WTC11 (cell line): Measurements from ENCODE around the gene NFATC1. TPM values are rescaled to one million over a fixed set of nuclear protein-coding genes. Genes with fewer than 3 reads are reported as not detected.

Experiments used
- ATAC-seq: fragments of 200-7000 bp; cut with Tn5 transposase; 2 replicates; pipeline ENCODE4 v1.10.0; 2021; ENCODE audit warnings: mild to moderate bottlenecking, moderate library complexity
- CTCF ChIA-PET: fragments of 300-600 bp; sonication (Branson Sonifier 250); formaldehyde crosslinking; loops from one replicate; lab custom pipeline; 2021; ENCODE audit warnings: antibody characterized with exemption; lab: Charles Lee
- POLR2A ChIA-PET: fragments of 350-600 bp; sonication (Branson Sonifier 250); formaldehyde crosslinking; loops from one replicate; lab custom pipeline; 2021; ENCODE audit warnings: antibody characterized with exemption; lab: Charles Lee
- DNase-seq: peaks from one replicate; pipeline ENCODE4 v3.0.0; 2021; ENCODE audit warnings: low spot score
- H3K27ac Mint-ChIP-seq: 2 replicates; pipeline ENCODE4 v1.8.0; 2021; ENCODE audit warnings: mixed read lengths
- H3K27me3 Mint-ChIP-seq: 2 replicates; pipeline ENCODE4 v1.8.0; 2021; ENCODE audit warnings: low read depth, mild to moderate bottlenecking, moderate library complexity, mixed read lengths
- H3K36me3 Mint-ChIP-seq: 2 replicates; pipeline ENCODE4 v1.8.0; 2021; ENCODE audit warnings: mixed read lengths
- H3K4me1 Mint-ChIP-seq: 2 replicates; pipeline ENCODE4 v1.8.0; 2022; ENCODE audit warnings: mixed read lengths
- H3K4me3 Mint-ChIP-seq: 2 replicates; pipeline ENCODE4 v1.8.0; 2021; ENCODE audit warnings: mild to moderate bottlenecking, moderate library complexity, mixed read lengths
- H3K9me3 Mint-ChIP-seq: 2 replicates; pipeline ENCODE4 v1.8.0; 2021; ENCODE audit warnings: mixed read lengths
- AFF4 ChIP-seq: sonication (generic); formaldehyde crosslinking; IDR thresholded peaks from 2 replicates; pipeline ENCODE4 v1.8.1; 2023; ENCODE audit warnings: mild to moderate bottlenecking, missing genetic modification reagents, borderline replicate concordance
- ATF1 ChIP-seq: sonication (generic); formaldehyde crosslinking; IDR thresholded peaks from 2 replicates; pipeline ENCODE4 v1.8.1; 2023; ENCODE audit warnings: mild to moderate bottlenecking, moderate library complexity, missing genetic modification reagents
- ATF6 ChIP-seq: sonication (generic); formaldehyde crosslinking; IDR thresholded peaks from 2 replicates; pipeline ENCODE4 v1.8.1; 2023; ENCODE audit warnings: mild to moderate bottlenecking, missing genetic modification reagents
- CREB1 ChIP-seq: sonication (generic); formaldehyde crosslinking; IDR thresholded peaks from 2 replicates; pipeline ENCODE4 v1.8.0; 2023; ENCODE audit warnings: mild to moderate bottlenecking, missing genetic modification reagents
- E2F5 ChIP-seq: sonication (generic); formaldehyde crosslinking; IDR thresholded peaks from 2 replicates; pipeline ENCODE4 v1.8.1; 2022; ENCODE audit warnings: mild to moderate bottlenecking, moderate library complexity, missing genetic modification reagents
- FOXJ3 ChIP-seq: sonication (generic); formaldehyde crosslinking; IDR thresholded peaks from 2 replicates; pipeline ENCODE4 v1.9.0; 2021; ENCODE audit warnings: missing genetic modification reagents, mild to moderate bottlenecking, borderline replicate concordance
- FOXK1 ChIP-seq: sonication (generic); formaldehyde crosslinking; IDR thresholded peaks from 2 replicates; pipeline ENCODE4 v1.8.0; 2022; ENCODE audit warnings: mild to moderate bottlenecking, moderate library complexity, missing genetic modification reagents
- JAZF1 ChIP-seq: fragments of 250-450 bp; sonication (Bioruptor Pico); IDR thresholded peaks from 2 replicates; pipeline ENCODE4 v1.9.0; 2021; ENCODE audit warnings: moderate library complexity, mild to moderate bottlenecking, inconsistent platforms
- KAT7 ChIP-seq: sonication (generic); formaldehyde crosslinking; IDR thresholded peaks from 2 replicates; pipeline ENCODE4 v1.8.1; 2023; ENCODE audit warnings: missing genetic modification reagents, mild to moderate bottlenecking, borderline replicate concordance
- MLX ChIP-seq: sonication (generic); formaldehyde crosslinking; IDR thresholded peaks from 2 replicates; pipeline ENCODE4 v1.8.1; 2023; ENCODE audit warnings: mild to moderate bottlenecking, missing genetic modification reagents, moderate library complexity
- SOX15 ChIP-seq: fragments of 250-450 bp; sonication (Bioruptor Pico); IDR thresholded peaks from 2 replicates; pipeline ENCODE4 v1.9.0; 2021; ENCODE audit warnings: mild to moderate bottlenecking
- SP1 ChIP-seq: sonication (generic); formaldehyde crosslinking; conservative IDR thresholded peaks from 2 replicates; pipeline ENCODE4 v1.8.1; 2022; ENCODE audit warnings: missing genetic modification reagents
- STAT6 ChIP-seq: sonication (generic); formaldehyde crosslinking; conservative IDR thresholded peaks from 2 replicates; pipeline ENCODE4 v1.8.1; 2023; ENCODE audit warnings: mild to moderate bottlenecking, low read depth, missing genetic modification reagents, moderate library complexity
- TP53 ChIP-seq: sonication (generic); formaldehyde crosslinking; IDR thresholded peaks from 2 replicates; pipeline ENCODE4 v1.8.1; 2023; ENCODE audit warnings: mild to moderate bottlenecking, missing genetic modification reagents
- ZBTB43 ChIP-seq: sonication (generic); formaldehyde crosslinking; IDR thresholded peaks from 2 replicates; pipeline ENCODE4 v1.8.1; 2023; ENCODE audit warnings: mild to moderate bottlenecking, missing genetic modification reagents
- ZNF263 ChIP-seq: sonication (generic); formaldehyde crosslinking; IDR thresholded peaks from 2 replicates; pipeline ENCODE4 v1.8.1; 2022; ENCODE audit warnings: low read depth, mild to moderate bottlenecking, moderate library complexity, missing genetic modification reagents
- ZNF317 ChIP-seq: sonication (generic); formaldehyde crosslinking; IDR thresholded peaks from 2 replicates; pipeline ENCODE4 v1.8.1; 2023; ENCODE audit warnings: low read depth, mild to moderate bottlenecking, moderate library complexity, missing genetic modification reagents, borderline replicate concordance
- total RNA-seq: library from RNA; stranded (reverse); gene quantifications from 3 replicates; pipeline ENCODE4 v1.2.3, GENCODE V29; 2021

Gene NFATC1
- total RNA-seq, 1 experiment from 2014 or later = 20.2 TPM

GRCh38 chr18:79385708-79386341, 9.9 kb upstream of the NFATC1 start:
- Mint-ChIP-seq H3K27ac (no peak overlapping the region), H3K27me3 (peaks cover 20% of the 10 kb centered on the region), H3K4me3 (no peak overlapping the region), H3K36me3 (no peaks in the 10 kb centered on the region), H3K9me3 (no peaks in the 10 kb centered on the region), H3K4me1 (peaks cover 3% of the 10 kb centered on the region)
- ATAC-seq = no peak
- no peak for TF ChIP-seq CREB1 (CRISPR knock-in tag)
- TF ChIP-seq FOXK1 = no peak
- no peak for TF ChIP-seq TP53 (CRISPR knock-in tag)
- TF ChIP-seq AFF4 (CRISPR knock-in tag) = no peak
- TF ChIP-seq ZBTB43 (CRISPR knock-in tag) = no peak
- TF ChIP-seq ATF6 (CRISPR knock-in tag) = no peak
- no peak for TF ChIP-seq JAZF1
- ChIA-PET POLR2A (no interaction called here), CTCF (no interaction called here)
- DNase-seq = no peak

GRCh38 chr18:79386547-79386946, 9.2 kb upstream of the NFATC1 start:
- no peak overlapping the region for H3K27ac Mint-ChIP-seq
- no peak overlapping the region for H3K4me3 Mint-ChIP-seq
- no peak for ATAC-seq
- no peaks in the 10 kb centered on the region for H3K36me3 Mint-ChIP-seq
- peaks cover 3% of the 10 kb centered on the region for H3K4me1 Mint-ChIP-seq
- H3K27me3 Mint-ChIP-seq = peaks cover 27% of the 10 kb centered on the region
- CTCF ChIA-PET = no interaction called here
- POLR2A ChIA-PET = no interaction called here
- H3K9me3 Mint-ChIP-seq = no peaks in the 10 kb centered on the region
- TF ChIP-seq CREB1 (CRISPR knock-in tag) = no peak
- no peak for TF ChIP-seq KAT7 (CRISPR knock-in tag)
- TF ChIP-seq MLX = no peak
- no peak for TF ChIP-seq E2F5 (CRISPR knock-in tag)
- TF ChIP-seq ZBTB43 (CRISPR knock-in tag) = no peak
- no peak for TF ChIP-seq ZNF317
- TF ChIP-seq SOX15 (CRISPR knock-in tag) = no peak
- TF ChIP-seq ZNF263 (CRISPR knock-in tag) = no peak
- TF ChIP-seq ATF1 (CRISPR knock-in tag) = no peak
- no peak for TF ChIP-seq STAT6
- no peak for TF ChIP-seq SP1 (CRISPR knock-in tag)
- TF ChIP-seq FOXJ3 (CRISPR knock-in tag) = no peak
- TF ChIP-seq, all 79 proteins: peak for 0
- no peak for DNase-seq
